ENCODE measurements around the gene TEX22.

TEX22 gene

GRCh38 chr14:105400016-105400415, 1.7 kb downstream of the TEX22 start:
- DNase-seq (ENCODE audit: low read depth, low spot score), result no peak
- H3K9me3 ChIP-seq (ENCODE audit: control insufficient read depth, insufficient read depth, low read length), result peaks cover 5% of the 10 kb centered on the region
- peaks cover 5% of the 10 kb centered on the region for H3K4me1 ChIP-seq (ENCODE audit: control insufficient read depth, insufficient read depth, low read length)
- WGBS (ENCODE audit: insufficient coverage, insufficient read length), result no CpG with 5 or more reads among the region's 9 CpGs
- no peak overlapping the region for H3K27ac ChIP-seq (ENCODE audit: low read length)
- H3K36me3 ChIP-seq (ENCODE audit: control insufficient read depth, insufficient read depth, low read length), result peaks cover 9% of the 10 kb centered on the region
- no peaks in the 10 kb centered on the region for H3K27me3 ChIP-seq (ENCODE audit: control insufficient read depth, insufficient read depth, low read length)
- no peak overlapping the region for H3K4me3 ChIP-seq (ENCODE audit: low read length)

DNA sequence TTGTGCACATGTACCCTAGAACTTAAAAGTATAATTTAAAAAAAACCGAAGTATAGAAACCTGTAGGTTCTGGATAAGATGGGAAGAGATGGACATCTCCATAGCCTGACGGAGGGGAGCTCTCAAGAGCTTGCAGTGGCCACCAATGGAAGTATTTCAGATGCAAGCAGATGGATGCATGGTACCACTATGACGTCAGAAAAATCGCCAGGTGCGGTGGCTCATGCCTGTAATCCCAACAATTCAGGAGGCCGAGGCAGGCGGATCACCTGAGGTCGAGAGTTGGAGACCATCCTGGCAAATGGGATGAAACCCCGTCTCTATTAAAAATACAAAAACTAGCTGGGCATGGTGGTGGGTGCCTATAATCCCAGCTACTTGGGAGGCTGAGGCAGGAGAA, 3.4 kb downstream of the TEX22 start:
- Histone ChIP-seq H3K4me1 (ENCODE audit: control insufficient read depth, insufficient read depth, low read length) (peaks cover 5% of the 10 kb centered on the region), H3K4me3 (ENCODE audit: low read length) (no peak overlapping the region), H3K36me3 (ENCODE audit: control insufficient read depth, insufficient read depth, low read length) (peaks cover 9% of the 10 kb centered on the region), H3K9me3 (ENCODE audit: control insufficient read depth, insufficient read depth, low read length) (peaks cover 6% of the 10 kb centered on the region), H3K27me3 (ENCODE audit: control insufficient read depth, insufficient read depth, low read length) (no peaks in the 10 kb centered on the region), H3K27ac (ENCODE audit: low read length) (no peak overlapping the region)
- WGBS (ENCODE audit: insufficient coverage, insufficient read length), result no CpG with 5 or more reads among the region's 9 CpGs
- DNase-seq (ENCODE audit: low read depth, low spot score), result no peak

DNA sequence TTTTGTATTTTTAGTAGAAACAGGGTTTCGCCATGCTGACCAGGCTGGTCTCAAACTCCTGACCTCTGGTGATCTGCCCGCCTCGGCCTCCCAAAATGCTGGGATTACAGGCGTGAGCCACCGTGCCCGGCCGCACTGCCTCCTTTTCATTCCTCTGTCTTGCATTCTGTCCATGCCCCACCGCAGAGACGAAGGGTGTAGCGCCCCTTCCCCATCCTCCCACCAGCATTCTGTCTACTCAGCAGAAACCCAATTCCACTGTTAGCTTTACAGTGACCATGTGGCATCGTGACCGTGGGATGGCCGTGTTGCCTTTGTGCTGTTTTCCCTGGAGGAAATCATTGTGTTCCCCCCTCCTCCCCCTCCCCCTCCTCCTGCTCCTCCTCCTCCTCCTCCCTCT, 10.3 kb downstream of the TEX22 start:
- H3K4me1 ChIP-seq (ENCODE audit: control insufficient read depth, insufficient read depth, low read length), result peaks cover 2% of the 10 kb centered on the region; the same call in 1 of the 2 replicates
- H3K36me3 ChIP-seq (ENCODE audit: control insufficient read depth, insufficient read depth, low read length), result no peaks in the 10 kb centered on the region
- no peak overlapping the region for H3K27ac ChIP-seq (ENCODE audit: low read length)
- no CpG with 5 or more reads among the region's 13 CpGs for WGBS (ENCODE audit: insufficient coverage, insufficient read length)
- DNase-seq (ENCODE audit: low read depth, low spot score), result no peak
- peaks cover 1% of the 10 kb centered on the region; the same call in 1 of the 2 replicates for H3K9me3 ChIP-seq (ENCODE audit: control insufficient read depth, insufficient read depth, low read length)
- no peak overlapping the region for H3K4me3 ChIP-seq (ENCODE audit: low read length)
- H3K27me3 ChIP-seq (ENCODE audit: control insufficient read depth, insufficient read depth, low read length), result peaks cover 8% of the 10 kb centered on the region; the same call in 1 of the 2 replicates

- peaks cover 8% of the 10 kb centered on the region; the same call in 1 of the 2 replicates for H3K27me3 ChIP-seq (ENCODE audit: control insufficient read depth, insufficient read depth, low read length)
- no peaks in the 10 kb centered on the region for H3K36me3 ChIP-seq (ENCODE audit: control insufficient read depth, insufficient read depth, low read length)
- DNase-seq (ENCODE audit: low read depth, low spot score), result no peak
- WGBS (ENCODE audit: insufficient coverage, insufficient read length), result 85% methylated on average over 1 of the region's 3 CpGs
- H3K27ac ChIP-seq (ENCODE audit: low read length), result no peak overlapping the region
- no peak overlapping the region for H3K4me3 ChIP-seq (ENCODE audit: low read length)
- H3K9me3 ChIP-seq (ENCODE audit: control insufficient read depth, insufficient read depth, low read length), result peaks cover 1% of the 10 kb centered on the region; the same call in 1 of the 2 replicates
- peaks cover 2% of the 10 kb centered on the region; the same call in 1 of the 2 replicates for H3K4me1 ChIP-seq (ENCODE audit: control insufficient read depth, insufficient read depth, low read length)
Measured at GRCh38 chr14:105409364-105409763, 11.0 kb downstream of the TEX22 start.

- H3K27me3 ChIP-seq (ENCODE audit: control insufficient read depth, insufficient read depth, low read length), result peaks cover 8% of the 10 kb centered on the region; the same call in 1 of the 2 replicates
- no CpG with 5 or more reads among the region's 5 CpGs for WGBS (ENCODE audit: insufficient coverage, insufficient read length)
- H3K4me1 ChIP-seq (ENCODE audit: control insufficient read depth, insufficient read depth, low read length), result peaks cover 2% of the 10 kb centered on the region; the same call in 1 of the 2 replicates
- no peak overlapping the region for H3K27ac ChIP-seq (ENCODE audit: low read length)
- no peak overlapping the region for H3K4me3 ChIP-seq (ENCODE audit: low read length)
- no peaks in the 10 kb centered on the region for H3K36me3 ChIP-seq (ENCODE audit: control insufficient read depth, insufficient read depth, low read length)
- no peak for DNase-seq (ENCODE audit: low read depth, low spot score)
- H3K9me3 ChIP-seq (ENCODE audit: control insufficient read depth, insufficient read depth, low read length), result no peaks in the 10 kb centered on the region
Measured at GRCh38 chr14:105410642-105411016, 12.3 kb downstream of the TEX22 start.

DNA sequence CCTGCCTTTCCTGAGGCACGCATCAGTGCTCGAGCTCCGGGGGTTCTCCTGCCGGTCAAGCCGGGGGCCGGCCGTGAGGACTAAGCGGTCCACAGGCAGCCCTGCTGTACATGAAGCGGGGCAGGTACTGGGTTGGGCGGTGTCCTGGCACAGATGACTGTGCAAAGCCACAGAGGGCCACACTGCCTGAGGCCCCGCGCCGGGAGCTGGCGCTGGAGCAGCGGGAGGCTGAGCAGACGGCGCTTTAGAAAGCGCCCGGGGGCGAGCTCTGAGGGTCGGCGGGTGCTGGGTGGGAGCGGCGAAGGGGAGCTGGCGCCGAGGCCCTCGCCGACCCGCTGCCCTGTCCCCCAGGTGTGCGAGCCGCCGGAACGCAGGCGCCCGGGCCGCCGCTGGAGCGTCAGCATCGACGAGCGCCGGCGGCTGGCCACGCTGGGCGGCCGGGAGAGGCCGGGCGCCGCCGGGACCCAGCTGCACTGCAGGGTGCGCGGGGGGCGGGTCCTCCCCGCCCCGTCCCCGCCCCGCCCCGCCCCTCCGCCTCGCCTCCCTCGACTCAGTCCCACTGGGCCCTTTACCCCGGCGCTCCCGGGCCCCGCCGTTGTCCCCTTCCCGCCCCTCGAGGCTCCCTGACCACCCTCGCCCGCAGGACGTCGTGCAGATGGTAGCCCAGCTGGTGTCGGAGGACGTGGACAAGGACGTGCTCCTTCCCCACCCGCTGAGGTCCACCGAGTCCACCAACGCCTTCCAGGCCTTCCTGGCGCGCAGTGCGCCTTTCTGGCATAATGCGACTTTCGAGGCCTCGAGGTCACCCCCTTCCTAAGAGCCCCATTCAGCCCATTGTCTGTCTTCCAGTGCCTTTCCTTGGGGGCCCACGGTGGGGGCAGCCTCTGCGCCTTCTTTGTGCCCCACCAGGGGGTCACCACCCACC, 12.9 kb downstream of the TEX22 start:
- Histone ChIP-seq H3K4me1 (ENCODE audit: control insufficient read depth, insufficient read depth, low read length) (peaks cover 2% of the 10 kb centered on the region; the same call in 1 of the 2 replicates), H3K27me3 (ENCODE audit: control insufficient read depth, insufficient read depth, low read length) (peaks cover 8% of the 10 kb centered on the region; the same call in 1 of the 2 replicates), H3K9me3 (ENCODE audit: control insufficient read depth, insufficient read depth, low read length) (no peaks in the 10 kb centered on the region), H3K4me3 (ENCODE audit: low read length) (no peak overlapping the region), H3K36me3 (ENCODE audit: control insufficient read depth, insufficient read depth, low read length) (no peaks in the 10 kb centered on the region), H3K27ac (ENCODE audit: low read length) (no peak overlapping the region)
- no peak for DNase-seq (ENCODE audit: low read depth, low spot score)
- no CpG with 5 or more reads among the region's 86 CpGs for WGBS (ENCODE audit: insufficient coverage, insufficient read length)

GRCh38 chr14:105411985-105412770, 13.8 kb downstream of the TEX22 start:
- no CpG with 5 or more reads among the region's 17 CpGs for WGBS (ENCODE audit: insufficient coverage, insufficient read length)
- Histone ChIP-seq H3K27me3 (ENCODE audit: control insufficient read depth, insufficient read depth, low read length) (peaks cover 8% of the 10 kb centered on the region; the same call in 1 of the 2 replicates), H3K27ac (ENCODE audit: low read length) (no peak overlapping the region), H3K4me3 (ENCODE audit: low read length) (no peak overlapping the region), H3K36me3 (ENCODE audit: control insufficient read depth, insufficient read depth, low read length) (no peaks in the 10 kb centered on the region), H3K9me3 (ENCODE audit: control insufficient read depth, insufficient read depth, low read length) (no peaks in the 10 kb centered on the region), H3K4me1 (ENCODE audit: control insufficient read depth, insufficient read depth, low read length) (peaks cover 2% of the 10 kb centered on the region; the same call in 1 of the 2 replicates)
- DNase-seq (ENCODE audit: low read depth, low spot score), result no peak

- Histone ChIP-seq H3K36me3 (ENCODE audit: control insufficient read depth, insufficient read depth, low read length) (no peaks in the 10 kb centered on the region), H3K27ac (ENCODE audit: low read length) (no peak overlapping the region), H3K4me3 (ENCODE audit: low read length) (no peak overlapping the region), H3K9me3 (ENCODE audit: control insufficient read depth, insufficient read depth, low read length) (no peaks in the 10 kb centered on the region), H3K4me1 (ENCODE audit: control insufficient read depth, insufficient read depth, low read length) (peaks cover 2% of the 10 kb centered on the region; the same call in 1 of the 2 replicates), H3K27me3 (ENCODE audit: control insufficient read depth, insufficient read depth, low read length) (peaks cover 8% of the 10 kb centered on the region; the same call in 1 of the 2 replicates)
- no peak for DNase-seq (ENCODE audit: low read depth, low spot score)
- no CpG with 5 or more reads among the region's 8 CpGs for WGBS (ENCODE audit: insufficient coverage, insufficient read length)
Measured at GRCh38 chr14:105412771-105413543, 14.6 kb downstream of the TEX22 start.

GRCh38 chr14:105413544-105413886, 15.2 kb downstream of the TEX22 start:
- H3K36me3 ChIP-seq (ENCODE audit: control insufficient read depth, insufficient read depth, low read length), result no peaks in the 10 kb centered on the region
- peaks cover 2% of the 10 kb centered on the region; the same call in 1 of the 2 replicates for H3K4me1 ChIP-seq (ENCODE audit: control insufficient read depth, insufficient read depth, low read length)
- no peak overlapping the region for H3K4me3 ChIP-seq (ENCODE audit: low read length)
- peaks cover 8% of the 10 kb centered on the region; the same call in 1 of the 2 replicates for H3K27me3 ChIP-seq (ENCODE audit: control insufficient read depth, insufficient read depth, low read length)
- no peak for DNase-seq (ENCODE audit: low read depth, low spot score)
- no peaks in the 10 kb centered on the region for H3K9me3 ChIP-seq (ENCODE audit: control insufficient read depth, insufficient read depth, low read length)
- no peak overlapping the region for H3K27ac ChIP-seq (ENCODE audit: low read length)
- no CpG with 5 or more reads among the region's 2 CpGs for WGBS (ENCODE audit: insufficient coverage, insufficient read length)

Data from iPS DF 6.9 (cell line).